ENCODE measurements around the gene DCAF16.

GRCh38 chr4:17766826-17767458, 43.6 kb downstream of the DCAF16 start:
- TF ChIP-seq CTCF (IDR thresholded peaks at IDR 0.05) (no peak), POLR2A (IDR thresholded peaks at IDR 0.05) (no peak)

All from vagina (tissue), 2 donors.